Tibial nerve (tissue), 4 donors: ENCODE results near the gene MPRIP.
"Not testable (repeated sequence)": the region's sequence is repeated elsewhere in the genome, so short reads cannot be mapped to it uniquely, and the experiment has no call there.

Experiments used
- CTCF ChIP-seq, 5 experiments: fragments of 200-600 bp in 3 of 5; fragments of 450-650 bp in 2 of 5; sonication (generic) in 3 of 5; IDR thresholded peaks; one replicate each; pipeline ENCODE4 v1.5.1; 2016 to 2019; ENCODE audit warnings: antibody characterized with exemption in 5 of 5, mild to moderate bottlenecking in 3 of 5, moderate library complexity in 2 of 5
- EP300 ChIP-seq, 2 donors: sonication (generic); formaldehyde crosslinking; IDR thresholded peaks; one replicate each; pipeline ENCODE4 v1.6.1; 2017; ENCODE audit warnings: antibody characterized with exemption in 2 of 2, mild to moderate bottlenecking in 1 of 2
- POLR2A ChIP-seq, 2 donors: fragments of 450-650 bp; IDR thresholded peaks; one replicate each; pipeline ENCODE4 v1.6.1; 2017; ENCODE audit warnings: antibody characterized with exemption in 2 of 2, mild to moderate bottlenecking in 2 of 2, moderate library complexity in 2 of 2

GRCh38 chr17:17008621-17009397 lies 33.4 kb upstream of the MPRIP start:
- TF ChIP-seq POLR2A, CTCF, EP300 (IDR thresholded peaks at IDR 0.05): not testable (repeated sequence)
